Hypothalamus (tissue), 51 donors: ENCODE data around the gene KRT4.
"Not testable (repeated sequence)": the region's sequence is repeated elsewhere in the genome, so short reads cannot be mapped to it uniquely, and the experiment has no call there.

ENCODE experiments used
- DNase-seq, 51 donors: peaks; one replicate each; lab custom pipeline; 2025; lab: John Stamatoyannopoulos, UW

KRT4 gene

GRCh38 chr12:52795332-52795674, 18.6 kb downstream of the KRT4 start:
- not testable (repeated sequence) for DNase-seq

- no peak for DNase-seq
Observed at GRCh38 chr12:52794479-52795331, 19.2 kb downstream of the KRT4 start.

GRCh38 chr12:52792185-52793029, 21.5 kb downstream of the KRT4 start:
- DNase-seq = no peak

- DNase-seq = no peak
Observed at GRCh38 chr12:52791271-52792184, 22.4 kb downstream of the KRT4 start.

GRCh38 chr12:52790427-52791270, 23.3 kb downstream of the KRT4 start:
- DNase-seq = no peak

- DNase-seq = peak in 5 of 51 donors; percentile 3 to 6 (median 5)
Observed at GRCh38 chr12:52789637-52790426, 24.1 kb downstream of the KRT4 start.

- no peak for DNase-seq
Observed at GRCh38 chr12:52788876-52789636, 24.9 kb downstream of the KRT4 start.

- no peak for DNase-seq
Observed at GRCh38 chr12:52788192-52788875, 25.6 kb downstream of the KRT4 start.

GRCh38 chr12:52787324-52788191, 26.4 kb downstream of the KRT4 start:
- DNase-seq = no peak

- no peak for DNase-seq
Observed at GRCh38 chr12:52784909-52785308, 29.0 kb downstream of the KRT4 start.

- DNase-seq = no peak
Observed at GRCh38 chr12:52783563-52784316, 30.2 kb downstream of the KRT4 start.

- DNase-seq = no peak
Observed at GRCh38 chr12:52782502-52782901, 31.4 kb downstream of the KRT4 start.

- DNase-seq = no peak
Observed at GRCh38 chr12:52781399-52782082, 32.4 kb downstream of the KRT4 start.

- no peak for DNase-seq
Observed at GRCh38 chr12:52779914-52780313, 34.0 kb downstream of the KRT4 start.

- no peak for DNase-seq
Observed at GRCh38 chr12:52778833-52779232, 35.1 kb downstream of the KRT4 start.
